Tibial artery (tissue), 4 donors: ENCODE measurements around the gene EPHA5.

Source experiments
- DNase-seq, 2 donors: peaks; one replicate each; pipeline ENCODE4 v3.0.0-alpha.2; 2019
- H3K27ac ChIP-seq, 2 donors: fragments of 200-600 bp; sonication (generic) in 1 of 2; 1 replicate in 1 of 2; 2 replicates in 1 of 2; pipeline ENCODE4 v1.5.1; 2018 to 2019; ENCODE audit warnings: mild to moderate bottlenecking in 1 of 2
- H3K27me3 ChIP-seq, 2 donors: fragments of 200-600 bp; sonication (generic) in 1 of 2; one replicate each; pipeline versions ENCODE4 v1.5.1 to v1.6.0; 2016 to 2019
- H3K36me3 ChIP-seq, 3 donors: fragments of 200-600 bp; sonication (generic) in 2 of 3; one replicate each; pipeline ENCODE4 v1.5.1; 2016 to 2019; ENCODE audit warnings: mild to moderate bottlenecking in 2 of 3
- H3K4me1 ChIP-seq, 4 donors: fragments of 200-600 bp; sonication (generic) in 2 of 4; 1 replicate in 3 of 4; 2 replicates in 1 of 4; pipeline ENCODE4 v1.5.1; 2016 to 2019
- H3K4me3 ChIP-seq, 2 donors: fragments of 200-600 bp; sonication (generic) in 1 of 2; 1 replicate in 1 of 2; 2 replicates in 1 of 2; pipeline ENCODE4 v1.5.1; 2018 to 2019; ENCODE audit warnings: mild to moderate bottlenecking in 2 of 2
- H3K9me3 ChIP-seq, 3 donors: fragments of 200-600 bp; sonication (generic) in 1 of 3; one replicate each; pipeline ENCODE4 v1.5.1; 2016 to 2019
- CTCF ChIP-seq, 2 experiments: fragments of 200-600 bp in 1 of 2; fragments of 450-650 bp in 1 of 2; IDR thresholded peaks; one replicate each; pipeline ENCODE4 v1.5.1; 2017 to 2019; ENCODE audit warnings: antibody characterized with exemption in 2 of 2, mild to moderate bottlenecking in 1 of 2, moderate library complexity in 1 of 2
- intact Hi-C: fragments of 100-400 bp; cut with DNase I; formaldehyde crosslinking; loops from one replicate; pipeline ENCODE4 v1.15.0; 2023; ENCODE audit warnings: low total_unique reads

Gene EPHA5

GRCh38 chr4:65456579-65456978 lies 213.7 kb downstream of the EPHA5 start:
- H3K9me3 ChIP-seq, result no peaks in the 10 kb centered on the region
- H3K4me3 ChIP-seq, result no peak overlapping the region
- no peaks in the 10 kb centered on the region for H3K4me1 ChIP-seq
- no peak for TF ChIP-seq CTCF (IDR thresholded peaks at IDR 0.05)
- no peak for DNase-seq
- intact Hi-C loops, result no loop called here
- H3K36me3 ChIP-seq, result no peaks in the 10 kb centered on the region
- no peaks in the 10 kb centered on the region for H3K27me3 ChIP-seq
- no peak overlapping the region for H3K27ac ChIP-seq

GRCh38 chr4:65453398-65453797 lies 216.9 kb downstream of the EPHA5 start:
- intact Hi-C loops, result no loop called here
- H3K36me3 ChIP-seq, result no peaks in the 10 kb centered on the region
- no peak overlapping the region for H3K27ac ChIP-seq
- no peak for DNase-seq
- no peak overlapping the region for H3K4me3 ChIP-seq
- no peaks in the 10 kb centered on the region for H3K27me3 ChIP-seq
- TF ChIP-seq CTCF (IDR thresholded peaks at IDR 0.05), result no peak
- no peaks in the 10 kb centered on the region for H3K4me1 ChIP-seq
- no peaks in the 10 kb centered on the region for H3K9me3 ChIP-seq

- Histone ChIP-seq H3K27ac (no peak overlapping the region), H3K9me3 (no peaks in the 10 kb centered on the region), H3K27me3 (no peaks in the 10 kb centered on the region), H3K4me3 (no peak overlapping the region), H3K36me3 (no peaks in the 10 kb centered on the region), H3K4me1 (no peaks in the 10 kb centered on the region)
- DNase-seq, result no peak
- no peak for TF ChIP-seq CTCF (IDR thresholded peaks at IDR 0.05)
- intact Hi-C loops, result no loop called here
Measured at GRCh38 chr4:65450899-65451298, 219.4 kb downstream of the EPHA5 start.

GRCh38 chr4:65437102-65437501 lies 233.2 kb downstream of the EPHA5 start:
- intact Hi-C loops, result no loop called here
- Histone ChIP-seq H3K36me3 (no peaks in the 10 kb centered on the region), H3K4me1 (no peaks in the 10 kb centered on the region), H3K9me3 (no peaks in the 10 kb centered on the region), H3K27me3 (no peaks in the 10 kb centered on the region), H3K4me3 (no peak overlapping the region), H3K27ac (no peak overlapping the region)
- TF ChIP-seq CTCF (IDR thresholded peaks at IDR 0.05), result no peak
- DNase-seq, result no peak

GRCh38 chr4:65422109-65422508 lies 248.2 kb downstream of the EPHA5 start:
- Histone ChIP-seq H3K4me3 (no peak overlapping the region), H3K4me1 (peaks cover 0 to 2% (median 0%) of the 10 kb centered on the region in 4 donors), H3K9me3 (no peaks in the 10 kb centered on the region), H3K27ac (no peak overlapping the region), H3K36me3 (no peaks in the 10 kb centered on the region), H3K27me3 (no peaks in the 10 kb centered on the region)
- no peak for TF ChIP-seq CTCF (IDR thresholded peaks at IDR 0.05)
- intact Hi-C loops, result no loop called here
- no peak for DNase-seq

- Histone ChIP-seq H3K36me3 (no peaks in the 10 kb centered on the region), H3K4me3 (no peak overlapping the region), H3K4me1 (peaks cover 0 to 6% (median 0%) of the 10 kb centered on the region in 4 donors), H3K27me3 (no peaks in the 10 kb centered on the region), H3K9me3 (no peaks in the 10 kb centered on the region), H3K27ac (no peak overlapping the region)
- DNase-seq, result no peak
- no peak for TF ChIP-seq CTCF (IDR thresholded peaks at IDR 0.05)
- intact Hi-C loops, result no loop called here
Measured at GRCh38 chr4:65420036-65420435, 250.3 kb downstream of the EPHA5 start.
